Left ventricle myocardium inferior (tissue), 1 donor: ENCODE results near the gene ACE2. TPM values are rescaled to one million over a fixed set of nuclear protein-coding genes. Genes with fewer than 3 reads are reported as not detected.

Experiments used
- DNase-seq: peaks from one replicate; pipeline ENCODE4 v3.0.0-alpha.2; 2020
- H3K27ac ChIP-seq: fragments of 200-600 bp; replicated peaks from 2 replicates; pipeline ENCODE4 v1.8.0; 2021
- H3K27me3 ChIP-seq: fragments of 200-600 bp; 2 replicates; pipeline ENCODE4 v1.8.0; 2021; ENCODE audit warnings: low read depth
- H3K36me3 ChIP-seq: fragments of 200-600 bp; 2 replicates; pipeline ENCODE4 v1.8.0; 2021
- H3K4me1 ChIP-seq: fragments of 200-600 bp; 2 replicates; pipeline ENCODE4 v1.8.0; 2021
- H3K4me3 ChIP-seq: fragments of 200-600 bp; 2 replicates; pipeline ENCODE4 v1.8.0; 2021; ENCODE audit warnings: mild to moderate bottlenecking, moderate library complexity
- H3K9me3 ChIP-seq: fragments of 200-600 bp; replicated peaks from 2 replicates; pipeline ENCODE4 v1.8.0; 2021
- CTCF ChIP-seq: fragments of 200-600 bp; IDR thresholded peaks from 2 replicates; pipeline ENCODE4 v1.8.0; 2021; ENCODE audit warnings: antibody characterized with exemption, mild to moderate bottlenecking, borderline replicate concordance
- intact Hi-C: fragments of 100-400 bp; cut with micrococcal nuclease; formaldehyde crosslinking; loops from one replicate; pipeline ENCODE4 v1.11.0; 2022
- total RNA-seq: library from RNA; stranded (reverse); fragmentation: NEBNext Ultra II Directional; extraction: Animal tissue kit (Norgen Biotek cat#: 25700); gene quantifications from one replicate; pipeline ENCODE4 v1.2.1, GENCODE V29; 2021
- donor health status: DM: no; HTN: yes; CAD: no; lungs with severe emphysema.

The ACE2 gene
- total RNA-seq, 1 donor from 2014 or later, result 14.0 TPM

- Histone ChIP-seq H3K9me3 (no peaks in the 10 kb centered on the region), H3K36me3 (no peaks in the 10 kb centered on the region), H3K27me3 (no peaks in the 10 kb centered on the region), H3K27ac (no peak overlapping the region), H3K4me1 (no peaks in the 10 kb centered on the region), H3K4me3 (no peak overlapping the region)
- TF ChIP-seq CTCF, result no peak
- DNase-seq, result no peak
- intact Hi-C loops, result no loop called here
Measured at GRCh38 chrX:15549189-15550012, 51.4 kb downstream of the ACE2 start.

DNA sequence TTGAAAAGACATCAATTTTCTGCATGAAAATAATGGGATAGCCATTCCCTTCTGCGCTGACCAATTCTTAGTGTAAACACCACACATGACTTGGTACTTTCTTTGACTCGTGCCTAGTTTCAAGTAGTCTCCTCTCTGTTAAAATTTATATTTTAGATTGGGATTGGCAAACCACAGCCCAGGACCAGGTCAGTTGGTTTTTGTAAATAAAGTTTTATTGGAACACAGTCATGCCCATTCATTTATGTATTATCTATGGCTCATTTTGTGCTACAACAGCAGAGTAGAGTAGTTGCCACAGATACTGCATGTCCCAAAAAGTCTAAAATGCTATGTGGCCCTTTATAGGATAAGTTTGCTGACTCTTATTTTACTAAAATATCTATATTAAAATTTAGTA is 53.4 kb downstream of the ACE2 start:
- no peak for TF ChIP-seq CTCF
- Histone ChIP-seq H3K27me3 (no peaks in the 10 kb centered on the region), H3K4me3 (no peak overlapping the region), H3K27ac (no peak overlapping the region), H3K4me1 (no peaks in the 10 kb centered on the region), H3K9me3 (no peaks in the 10 kb centered on the region), H3K36me3 (no peaks in the 10 kb centered on the region)
- no peak for DNase-seq
- intact Hi-C loops, result no loop called here

DNA sequence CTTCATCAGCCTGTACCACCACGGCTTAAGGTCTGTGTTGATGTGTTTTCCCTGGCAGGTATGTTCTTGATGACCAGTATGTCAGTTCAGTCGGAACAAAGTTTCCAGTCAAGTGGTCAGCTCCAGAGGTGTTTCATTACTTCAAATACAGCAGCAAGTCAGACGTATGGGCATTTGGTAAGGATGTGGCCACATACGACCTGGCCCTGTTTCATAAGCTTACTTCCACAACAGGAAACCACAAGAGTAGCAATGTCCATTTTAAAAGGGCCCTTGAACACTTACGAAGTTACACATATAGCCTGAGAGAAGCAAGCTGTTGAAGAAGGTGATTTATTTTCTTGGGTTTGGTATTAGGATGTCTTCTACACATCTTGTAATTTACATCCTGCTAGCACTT is 54.0 kb downstream of the ACE2 start:
- TF ChIP-seq CTCF, result no peak

GRCh38 chrX:15530318-15530717 is 70.4 kb downstream of the ACE2 start:
- intact Hi-C loops, result no loop called here
- Histone ChIP-seq H3K27ac (no peak overlapping the region), H3K36me3 (no peaks in the 10 kb centered on the region), H3K9me3 (no peaks in the 10 kb centered on the region), H3K4me3 (no peak overlapping the region), H3K27me3 (no peaks in the 10 kb centered on the region), H3K4me1 (peaks cover 8% of the 10 kb centered on the region)
- no peak for DNase-seq
- TF ChIP-seq CTCF, result no peak

More for the DNA sequence above, 54.0 kb downstream of the ACE2 start:
- Histone ChIP-seq H3K9me3 (no peaks in the 10 kb centered on the region), H3K4me1 (no peaks in the 10 kb centered on the region), H3K4me3 (no peak overlapping the region), H3K27ac (no peak overlapping the region), H3K36me3 (no peaks in the 10 kb centered on the region), H3K27me3 (no peaks in the 10 kb centered on the region)
- DNase-seq, result no peak
- intact Hi-C loops, result no loop called here

DNA sequence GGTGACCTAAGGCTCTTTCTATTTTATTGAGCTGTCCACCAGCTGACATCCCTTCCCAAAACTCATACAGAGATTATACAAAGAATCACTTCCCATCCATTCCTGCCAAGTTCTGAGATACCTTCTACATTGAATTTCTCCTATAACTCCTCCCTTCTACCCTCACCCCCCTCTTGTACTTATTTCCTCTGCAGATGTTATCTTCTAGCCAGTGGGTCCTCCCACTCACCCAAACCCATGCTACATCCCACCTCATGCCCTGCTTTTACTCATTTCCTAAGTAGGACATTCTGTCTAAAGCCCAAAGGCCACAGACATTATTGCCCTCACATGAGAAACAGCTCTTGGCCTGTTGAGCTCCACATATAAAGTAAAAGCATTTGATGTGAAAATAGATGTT is 71.6 kb downstream of the ACE2 start:
- intact Hi-C loops, result no loop called here
- Histone ChIP-seq H3K4me3 (no peak overlapping the region), H3K9me3 (no peaks in the 10 kb centered on the region), H3K36me3 (no peaks in the 10 kb centered on the region), H3K4me1 (peaks cover 19% of the 10 kb centered on the region), H3K27ac (no peak overlapping the region), H3K27me3 (no peaks in the 10 kb centered on the region)
- TF ChIP-seq CTCF, result no peak
- DNase-seq, result no peak
